SK-N-SH treated with all-trans-retinoic acid at 6 μM for 48 hours (cell line): ENCODE results near the gene LAMA3.

Experiments used
- BACH2 ChIP-seq: fragments of 250-450 bp; sonication (Bioruptor Pico); IDR thresholded peaks from 2 replicates; pipeline ENCODE4 v1.9.0; 2021; ENCODE audit warnings: mild to moderate bottlenecking, borderline replicate concordance
- PPARA ChIP-seq: fragments of 250-450 bp; sonication (Bioruptor Pico); IDR thresholded peaks from 2 replicates; pipeline ENCODE4 v1.5.0; 2020; ENCODE audit warnings: mild to moderate bottlenecking, borderline replicate concordance
- RARB ChIP-seq: fragments of 250-450 bp; sonication (Bioruptor Pico); IDR thresholded peaks from 2 replicates; pipeline ENCODE4 v1.8.0; 2021; ENCODE audit warnings: mild to moderate bottlenecking, moderate library complexity
- TCF4 ChIP-seq: fragments of 250-450 bp; sonication (Bioruptor Pico); IDR thresholded peaks from 2 replicates; pipeline ENCODE4 v1.8.0; 2021; ENCODE audit warnings: mild to moderate bottlenecking, moderate library complexity, borderline replicate concordance
- TOX ChIP-seq: fragments of 250-450 bp; sonication (Bioruptor Pico); IDR thresholded peaks from 2 replicates; pipeline ENCODE4 v1.8.0; 2021; ENCODE audit warnings: mild to moderate bottlenecking, moderate library complexity, borderline replicate concordance
- ZFP3 ChIP-seq: fragments of 250-450 bp; sonication (Bioruptor Pico); IDR thresholded peaks from 2 replicates; pipeline ENCODE4 v1.5.0; 2020; ENCODE audit warnings: mild to moderate bottlenecking, moderate library complexity
- ZFP30 ChIP-seq: fragments of 450-650 bp; formaldehyde crosslinking; IDR thresholded peaks from 2 replicates; pipeline ENCODE4 v1.5.0; 2022; ENCODE audit warnings: mild to moderate bottlenecking, moderate library complexity
- ZNF565 ChIP-seq: fragments of 450-650 bp; formaldehyde crosslinking; conservative IDR thresholded peaks from 2 replicates; pipeline ENCODE4 v1.5.0; 2020; ENCODE audit warnings: low read depth, mild to moderate bottlenecking, moderate library complexity
- ZNF8 ChIP-seq: fragments of 450-650 bp; formaldehyde crosslinking; IDR thresholded peaks from 2 replicates; pipeline ENCODE4 v1.5.0; 2020; ENCODE audit warnings: mild to moderate bottlenecking, moderate library complexity
- TF ChIP-seq, protein P1 (sequence below): fragments of 250-450 bp; sonication (Bioruptor Pico); IDR thresholded peaks from 2 replicates; pipeline ENCODE4 v1.8.0; 2020; ENCODE audit warnings: mild to moderate bottlenecking, moderate library complexity, borderline replicate concordance
- TF ChIP-seq, protein P2 (sequence below): fragments of 250-450 bp; sonication (Bioruptor Pico); IDR thresholded peaks from 2 replicates; pipeline ENCODE4 v1.5.1; 2020; ENCODE audit warnings: low read depth, mild to moderate bottlenecking, moderate library complexity
- TF ChIP-seq, protein P3 (sequence below): fragments of 250-450 bp; sonication (Bioruptor Pico); IDR thresholded peaks from 2 replicates; pipeline ENCODE4 v1.8.0; 2021; ENCODE audit warnings: low read depth, mild to moderate bottlenecking, moderate library complexity, borderline replicate concordance

DNA sequence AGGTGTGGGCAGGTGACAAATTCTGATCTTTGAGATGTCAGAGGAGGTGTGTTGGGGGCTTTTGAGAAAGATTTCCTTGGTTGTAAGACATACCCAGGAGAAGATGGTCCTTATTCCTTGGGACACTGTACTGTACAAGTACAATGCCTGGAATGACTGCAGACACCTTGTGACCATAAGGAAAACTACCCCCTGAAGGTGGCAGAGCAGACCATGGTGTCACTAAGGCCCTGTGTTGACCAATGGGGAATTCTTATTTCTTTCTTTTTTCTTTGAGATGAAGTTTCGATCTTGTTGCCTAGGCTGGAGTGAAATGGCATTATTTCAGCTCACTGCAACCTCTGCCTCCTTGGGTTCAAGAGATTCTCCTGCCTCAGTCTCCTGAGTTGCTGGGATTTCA is 22.1 kb upstream of the LAMA3 start:
- TF ChIP-seq, protein P1, sequence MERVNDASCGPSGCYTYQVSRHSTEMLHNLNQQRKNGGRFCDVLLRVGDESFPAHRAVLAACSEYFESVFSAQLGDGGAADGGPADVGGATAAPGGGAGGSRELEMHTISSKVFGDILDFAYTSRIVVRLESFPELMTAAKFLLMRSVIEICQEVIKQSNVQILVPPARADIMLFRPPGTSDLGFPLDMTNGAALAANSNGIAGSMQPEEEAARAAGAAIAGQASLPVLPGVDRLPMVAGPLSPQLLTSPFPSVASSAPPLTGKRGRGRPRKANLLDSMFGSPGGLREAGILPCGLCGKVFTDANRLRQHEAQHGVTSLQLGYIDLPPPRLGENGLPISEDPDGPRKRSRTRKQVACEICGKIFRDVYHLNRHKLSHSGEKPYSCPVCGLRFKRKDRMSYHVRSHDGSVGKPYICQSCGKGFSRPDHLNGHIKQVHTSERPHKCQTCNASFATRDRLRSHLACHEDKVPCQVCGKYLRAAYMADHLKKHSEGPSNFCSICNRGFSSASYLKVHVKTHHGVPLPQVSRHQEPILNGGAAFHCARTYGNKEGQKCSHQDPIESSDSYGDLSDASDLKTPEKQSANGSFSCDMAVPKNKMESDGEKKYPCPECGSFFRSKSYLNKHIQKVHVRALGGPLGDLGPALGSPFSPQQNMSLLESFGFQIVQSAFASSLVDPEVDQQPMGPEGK (CRISPR knock-in tag), result no peak
- no peak for TF ChIP-seq TCF4 (CRISPR knock-in tag)
- no peak for TF ChIP-seq TOX (CRISPR knock-in tag)
- TF ChIP-seq RARB (CRISPR knock-in tag), result no peak
- TF ChIP-seq, protein P2, sequence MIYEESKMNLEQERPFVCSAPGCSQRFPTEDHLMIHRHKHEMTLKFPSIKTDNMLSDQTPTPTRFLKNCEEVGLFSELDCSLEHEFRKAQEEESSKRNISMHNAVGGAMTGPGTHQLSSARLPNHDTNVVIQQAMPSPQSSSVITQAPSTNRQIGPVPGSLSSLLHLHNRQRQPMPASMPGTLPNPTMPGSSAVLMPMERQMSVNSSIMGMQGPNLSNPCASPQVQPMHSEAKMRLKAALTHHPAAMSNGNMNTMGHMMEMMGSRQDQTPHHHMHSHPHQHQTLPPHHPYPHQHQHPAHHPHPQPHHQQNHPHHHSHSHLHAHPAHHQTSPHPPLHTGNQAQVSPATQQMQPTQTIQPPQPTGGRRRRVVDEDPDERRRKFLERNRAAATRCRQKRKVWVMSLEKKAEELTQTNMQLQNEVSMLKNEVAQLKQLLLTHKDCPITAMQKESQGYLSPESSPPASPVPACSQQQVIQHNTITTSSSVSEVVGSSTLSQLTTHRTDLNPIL (CRISPR knock-in tag), result no peak
- no peak for TF ChIP-seq ZNF8 (CRISPR knock-in tag)
- TF ChIP-seq ZFP3 (CRISPR knock-in tag), result no peak
- no peak for TF ChIP-seq ZFP30 (CRISPR knock-in tag)
- TF ChIP-seq PPARA (CRISPR knock-in tag), result no peak
- TF ChIP-seq BACH2 (CRISPR knock-in tag), result no peak
- no peak for TF ChIP-seq ZNF565 (CRISPR knock-in tag)
- TF ChIP-seq, protein P3, sequence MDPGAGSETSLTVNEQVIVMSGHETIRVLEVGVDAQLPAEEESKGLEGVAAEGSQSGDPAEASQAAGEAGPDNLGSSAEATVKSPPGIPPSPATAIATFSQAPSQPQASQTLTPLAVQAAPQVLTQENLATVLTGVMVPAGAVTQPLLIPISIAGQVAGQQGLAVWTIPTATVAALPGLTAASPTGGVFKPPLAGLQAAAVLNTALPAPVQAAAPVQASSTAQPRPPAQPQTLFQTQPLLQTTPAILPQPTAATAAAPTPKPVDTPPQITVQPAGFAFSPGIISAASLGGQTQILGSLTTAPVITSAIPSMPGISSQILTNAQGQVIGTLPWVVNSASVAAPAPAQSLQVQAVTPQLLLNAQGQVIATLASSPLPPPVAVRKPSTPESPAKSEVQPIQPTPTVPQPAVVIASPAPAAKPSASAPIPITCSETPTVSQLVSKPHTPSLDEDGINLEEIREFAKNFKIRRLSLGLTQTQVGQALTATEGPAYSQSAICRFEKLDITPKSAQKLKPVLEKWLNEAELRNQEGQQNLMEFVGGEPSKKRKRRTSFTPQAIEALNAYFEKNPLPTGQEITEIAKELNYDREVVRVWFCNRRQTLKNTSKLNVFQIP (CRISPR knock-in tag), result no peak
